Adrenal gland (tissue), 5 donors: ENCODE results near the gene AMZ1.

Source experiments
- POLR2A ChIP-seq, 2 donors: fragments of 450-650 bp; IDR thresholded peaks; one replicate each; pipeline ENCODE4 v1.6.1; 2017; ENCODE audit warnings: antibody characterized with exemption in 2 of 2, mild to moderate bottlenecking in 2 of 2, moderate library complexity in 1 of 2
- TF ChIP-seq, protein P1 (sequence below), 6 experiments: fragments of 450-650 bp in 4 of 6; fragments of 200-600 bp in 2 of 6; sonication (generic) in 1 of 6; IDR thresholded peaks; 1 replicate in 5 of 6; 2 replicates in 1 of 6; pipeline versions ENCODE4 v1.5.1 to v1.8.0; 2016 to 2021; ENCODE audit warnings: antibody characterized with exemption in 6 of 6, mild to moderate bottlenecking in 2 of 6, moderate library complexity in 1 of 6
- donor health status: DM: no; HTN: no; CAD: no.

DNA sequence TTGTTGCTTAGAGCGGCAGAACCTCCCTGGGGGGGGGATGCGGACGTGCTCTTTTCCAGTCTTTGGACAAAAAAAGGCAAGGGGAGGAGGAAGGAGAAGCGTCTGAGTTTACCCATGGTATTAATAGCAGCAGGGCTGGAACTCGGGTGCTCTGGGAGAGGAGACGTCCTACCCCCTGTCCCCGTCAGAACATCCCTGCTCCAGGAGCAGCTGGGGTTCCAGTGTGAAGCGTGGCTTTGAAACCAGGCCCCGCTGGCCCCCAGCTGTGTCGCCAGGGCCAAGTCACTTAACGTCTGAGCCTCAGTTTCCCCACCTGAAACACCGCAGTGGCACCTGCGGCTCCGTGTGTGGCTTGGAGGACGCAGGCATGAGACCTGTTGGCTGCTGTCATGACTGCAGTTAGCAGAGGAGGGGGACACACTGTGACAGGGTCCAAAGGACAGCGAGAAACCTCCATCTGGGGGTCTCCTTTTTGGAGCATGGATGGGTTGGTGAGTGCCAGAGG is 1.4 kb downstream of the AMZ1 start:
- TF ChIP-seq, protein P1, sequence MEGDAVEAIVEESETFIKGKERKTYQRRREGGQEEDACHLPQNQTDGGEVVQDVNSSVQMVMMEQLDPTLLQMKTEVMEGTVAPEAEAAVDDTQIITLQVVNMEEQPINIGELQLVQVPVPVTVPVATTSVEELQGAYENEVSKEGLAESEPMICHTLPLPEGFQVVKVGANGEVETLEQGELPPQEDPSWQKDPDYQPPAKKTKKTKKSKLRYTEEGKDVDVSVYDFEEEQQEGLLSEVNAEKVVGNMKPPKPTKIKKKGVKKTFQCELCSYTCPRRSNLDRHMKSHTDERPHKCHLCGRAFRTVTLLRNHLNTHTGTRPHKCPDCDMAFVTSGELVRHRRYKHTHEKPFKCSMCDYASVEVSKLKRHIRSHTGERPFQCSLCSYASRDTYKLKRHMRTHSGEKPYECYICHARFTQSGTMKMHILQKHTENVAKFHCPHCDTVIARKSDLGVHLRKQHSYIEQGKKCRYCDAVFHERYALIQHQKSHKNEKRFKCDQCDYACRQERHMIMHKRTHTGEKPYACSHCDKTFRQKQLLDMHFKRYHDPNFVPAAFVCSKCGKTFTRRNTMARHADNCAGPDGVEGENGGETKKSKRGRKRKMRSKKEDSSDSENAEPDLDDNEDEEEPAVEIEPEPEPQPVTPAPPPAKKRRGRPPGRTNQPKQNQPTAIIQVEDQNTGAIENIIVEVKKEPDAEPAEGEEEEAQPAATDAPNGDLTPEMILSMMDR (IDR thresholded peaks at IDR 0.05) = no peak
- no peak for TF ChIP-seq POLR2A (IDR thresholded peaks at IDR 0.05)
